Kidney tubule cell (primary cell): Measurements from ENCODE around the gene SEMA5A.
A peak's percentile ranks its signal among the peaks of the same experiment; 100 is the strongest.

Source experiments
- DNase-seq: peaks from one replicate; pipeline ENCODE4 v3.0.0-alpha.2; 2018; ENCODE audit warnings: low spot score

Gene SEMA5A

DNA sequence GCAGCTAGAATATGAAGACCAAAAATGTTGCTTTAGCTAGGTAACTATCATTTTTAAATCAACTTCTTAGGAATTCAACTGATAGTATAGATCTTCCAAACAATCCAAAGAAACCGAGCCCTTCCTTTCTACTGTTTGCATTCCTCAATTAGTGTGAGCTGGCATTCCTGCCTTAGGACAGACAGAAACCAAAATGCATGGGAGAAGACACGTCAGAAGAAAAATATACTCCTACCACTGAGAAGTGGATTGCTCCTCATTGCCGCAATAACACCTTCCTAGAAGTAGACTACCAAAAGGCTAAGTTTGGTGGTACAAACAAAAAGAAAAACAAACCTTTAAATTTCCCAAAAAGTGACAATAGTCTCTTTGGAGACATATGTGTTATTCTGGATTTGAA lies 440.0 kb downstream of the SEMA5A start:
- DNase-seq, result no peak

DNA sequence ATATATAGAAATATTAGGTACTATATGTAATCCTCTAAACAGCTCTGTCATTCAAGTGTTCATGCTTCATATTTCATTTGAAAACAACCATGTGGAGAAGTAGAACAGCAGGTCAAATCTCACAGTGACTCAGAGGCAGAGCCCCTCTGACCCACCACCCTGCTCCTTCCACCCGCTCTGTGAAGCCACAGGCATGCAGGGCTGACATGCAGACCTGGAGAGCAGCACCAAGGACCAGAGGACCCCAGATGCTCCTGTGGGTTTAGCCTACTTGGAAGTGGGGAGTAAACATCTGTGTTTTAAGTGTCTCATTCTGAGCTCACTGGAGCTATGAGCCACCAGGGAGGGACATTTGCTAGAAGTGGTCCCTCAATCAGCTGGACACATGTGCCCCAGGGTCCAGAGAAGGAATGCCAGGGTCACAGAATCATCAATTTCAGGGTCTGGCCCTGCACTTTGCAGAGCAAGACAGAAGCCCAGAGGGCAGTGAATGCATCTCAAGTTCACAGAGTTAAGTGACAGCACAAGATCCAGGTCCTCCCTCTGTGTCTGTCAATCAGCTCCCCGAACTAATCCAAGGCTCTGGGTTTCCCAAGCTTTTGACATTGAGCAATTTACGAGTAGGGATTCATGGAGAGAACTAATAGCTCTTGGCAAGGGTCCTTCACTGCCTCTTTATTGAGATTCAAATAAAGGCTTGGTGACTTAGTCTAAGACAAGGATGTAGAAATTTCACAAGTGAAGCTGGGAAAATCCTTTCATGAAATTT lies 441.1 kb downstream of the SEMA5A start:
- DNase-seq, result no peak

DNA sequence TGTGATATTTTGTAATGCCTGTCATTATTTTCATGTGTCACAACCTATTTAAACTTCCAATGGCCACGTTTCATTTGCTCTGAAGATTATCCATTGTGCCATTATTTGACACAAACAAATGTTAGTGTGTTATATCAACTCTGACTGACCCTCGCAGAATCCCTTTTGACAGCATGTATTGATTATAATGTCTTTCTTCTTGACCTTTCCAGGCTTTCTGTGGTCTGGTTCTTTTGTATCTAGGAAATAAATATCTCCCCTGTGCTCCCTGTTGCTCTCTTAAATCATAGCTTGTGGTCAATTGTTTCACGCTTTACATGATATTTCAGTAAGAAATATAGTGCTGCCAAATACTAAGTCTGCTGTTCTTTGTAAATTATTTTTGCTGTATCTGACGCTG lies 442.6 kb downstream of the SEMA5A start:
- DNase-seq, result no peak

DNA sequence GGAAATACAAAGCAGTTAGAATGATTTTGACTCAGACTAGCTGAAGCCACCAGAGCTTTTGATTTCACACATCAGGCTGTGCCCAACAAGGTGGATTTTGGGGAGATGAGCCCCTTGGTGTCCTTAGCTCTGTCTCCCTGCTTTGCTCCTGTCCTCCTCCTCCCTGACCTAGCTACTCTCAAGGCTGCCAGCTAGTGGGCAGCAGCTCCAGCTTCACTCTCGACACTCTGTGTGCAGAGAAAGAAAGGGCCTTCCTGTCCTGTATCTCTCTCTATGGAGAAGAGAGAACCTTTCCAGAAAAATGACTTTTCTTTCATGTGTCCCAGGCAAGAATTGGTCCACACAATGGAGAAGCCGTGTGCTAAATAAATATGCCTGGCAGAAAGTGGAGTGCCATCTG lies 446.2 kb downstream of the SEMA5A start:
- no peak for DNase-seq

DNA sequence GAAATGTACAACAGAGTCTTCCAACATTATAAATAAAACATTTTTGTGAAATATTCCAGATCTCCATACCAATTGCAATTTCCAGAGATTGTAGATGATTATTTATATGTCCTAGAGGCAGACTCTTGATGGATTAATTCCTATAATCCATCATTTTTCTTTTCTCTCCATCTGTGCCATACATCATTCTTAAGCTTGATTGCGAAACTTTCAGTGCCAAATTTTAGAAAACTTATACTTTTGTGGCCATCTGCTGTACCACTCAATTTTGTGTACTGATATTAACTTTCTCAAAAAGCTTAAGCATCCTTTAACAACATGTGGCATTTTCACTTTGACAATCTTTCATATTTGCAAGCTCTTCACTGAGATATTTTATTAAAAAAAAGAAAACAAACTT lies 446.9 kb downstream of the SEMA5A start:
- DNase-seq, result no peak

DNA sequence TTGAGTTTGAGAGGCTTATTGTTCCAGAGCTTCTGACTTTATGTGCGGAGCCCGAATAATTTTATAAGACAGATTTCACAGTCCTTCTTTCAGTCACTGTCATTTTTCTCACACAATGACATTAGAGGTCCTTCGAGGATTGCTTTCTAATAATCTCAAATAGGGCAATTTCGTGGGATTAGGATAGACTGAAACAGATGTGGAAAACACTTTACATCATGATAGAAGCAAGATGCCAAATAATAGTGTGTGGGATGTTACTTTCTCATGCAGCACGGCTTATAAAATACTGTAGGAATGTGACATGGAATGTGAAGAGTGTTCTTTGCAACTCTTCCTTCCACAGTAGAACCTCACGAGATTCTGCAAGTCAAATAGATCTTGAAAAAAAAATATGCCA lies 451.3 kb downstream of the SEMA5A start:
- no peak for DNase-seq

DNA sequence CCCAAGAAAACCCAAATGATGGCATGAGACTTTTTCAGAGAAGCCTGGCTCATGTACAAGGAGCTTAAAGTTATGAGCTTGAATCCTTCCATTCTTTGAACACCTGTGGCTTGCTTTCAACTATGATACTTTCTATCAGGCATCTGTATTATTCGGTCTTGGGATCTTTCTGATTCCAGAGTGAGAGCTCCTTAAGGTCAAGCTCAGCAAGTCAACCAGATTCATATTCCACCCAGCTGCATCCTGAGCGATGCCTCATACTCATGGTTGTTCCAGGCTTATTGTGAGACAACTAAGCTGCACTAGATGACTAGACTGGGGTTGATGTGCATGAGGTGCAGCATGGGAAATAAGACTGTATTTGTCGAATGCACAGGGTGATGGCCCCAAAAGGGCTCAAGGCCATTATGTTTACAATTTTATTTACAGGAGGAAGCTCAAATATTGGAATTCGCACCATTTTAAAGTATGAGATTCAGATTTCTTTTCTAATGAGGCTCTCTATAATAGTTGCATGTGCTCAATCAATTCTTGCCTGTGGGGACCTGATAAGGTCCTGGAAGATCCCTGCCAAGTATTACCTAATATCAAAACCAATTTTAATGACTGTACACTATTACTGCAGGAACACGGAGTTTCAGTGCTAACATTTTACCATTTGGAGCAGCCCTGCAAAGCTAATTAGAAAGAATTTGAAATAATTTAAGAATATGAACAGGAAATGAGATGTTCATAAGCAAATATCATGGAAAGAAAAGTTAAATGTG lies 453.8 kb downstream of the SEMA5A start:
- no peak for DNase-seq

DNA sequence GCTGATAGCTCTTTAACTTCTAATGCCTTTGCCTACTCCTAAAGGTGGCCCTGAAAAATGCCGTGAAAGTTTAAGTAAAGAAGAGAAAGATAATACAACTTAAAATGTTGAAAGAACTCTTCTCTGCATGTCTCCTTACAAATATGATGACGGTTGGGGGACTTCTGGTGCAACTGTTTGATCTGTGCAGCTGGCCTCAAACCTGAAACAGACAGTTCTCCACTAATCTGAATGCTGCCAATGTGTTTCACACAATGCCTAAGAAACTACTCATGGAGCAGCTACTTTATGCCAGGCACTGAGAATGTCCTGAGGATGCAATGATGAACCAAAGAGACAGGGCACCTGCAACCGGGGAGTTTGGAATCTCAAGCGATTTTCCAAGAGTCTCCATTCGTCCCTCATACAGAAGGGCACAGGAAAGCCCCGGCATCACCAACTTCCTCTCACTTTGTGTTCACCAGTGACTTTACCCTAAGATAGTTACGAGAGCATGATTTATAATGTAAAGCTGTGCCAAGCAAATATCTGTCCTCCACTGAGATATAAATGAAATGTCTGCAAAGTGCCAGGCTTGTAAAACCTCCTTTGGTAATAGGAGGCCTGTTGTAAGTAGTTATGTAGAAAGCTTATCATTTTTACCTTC lies 455.4 kb downstream of the SEMA5A start:
- no peak for DNase-seq

DNA sequence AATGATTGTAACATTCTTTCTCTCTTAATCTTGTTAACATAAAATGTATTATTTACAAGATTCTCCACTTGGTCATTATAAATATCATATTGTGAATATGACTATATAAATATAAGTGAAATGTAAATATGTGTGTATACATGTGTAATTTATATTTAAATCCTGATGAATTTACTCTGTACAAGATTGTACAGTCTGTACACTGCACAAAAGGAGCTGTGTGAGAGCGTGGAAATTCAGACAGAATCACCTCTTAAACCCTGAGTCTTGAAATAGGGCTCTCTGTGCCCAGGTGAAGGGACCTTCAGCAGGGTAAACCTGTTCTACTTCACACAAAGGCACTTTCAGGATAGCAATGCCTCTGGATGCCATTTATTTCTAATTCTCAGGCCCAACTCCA lies 456.0 kb downstream of the SEMA5A start:
- no peak for DNase-seq

DNA sequence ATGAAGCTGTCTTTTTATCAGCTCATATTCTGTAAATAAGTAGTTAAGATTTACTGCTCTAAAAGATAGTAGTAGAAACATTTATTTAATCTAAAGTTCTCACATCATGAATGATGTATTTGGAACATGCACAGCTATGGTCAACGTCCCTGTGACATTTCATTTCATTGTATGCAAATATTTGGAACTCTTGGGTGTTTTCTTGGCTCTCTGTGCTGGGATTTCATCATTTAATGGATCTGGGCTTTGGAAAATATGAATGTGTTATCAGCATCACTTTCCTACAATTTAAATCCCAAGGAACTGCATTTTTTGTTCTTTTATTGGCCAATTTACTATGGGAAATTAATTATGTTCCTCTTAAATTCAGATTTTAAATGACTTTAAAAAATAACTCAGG lies 462.9 kb downstream of the SEMA5A start:
- DNase-seq, result no peak

DNA sequence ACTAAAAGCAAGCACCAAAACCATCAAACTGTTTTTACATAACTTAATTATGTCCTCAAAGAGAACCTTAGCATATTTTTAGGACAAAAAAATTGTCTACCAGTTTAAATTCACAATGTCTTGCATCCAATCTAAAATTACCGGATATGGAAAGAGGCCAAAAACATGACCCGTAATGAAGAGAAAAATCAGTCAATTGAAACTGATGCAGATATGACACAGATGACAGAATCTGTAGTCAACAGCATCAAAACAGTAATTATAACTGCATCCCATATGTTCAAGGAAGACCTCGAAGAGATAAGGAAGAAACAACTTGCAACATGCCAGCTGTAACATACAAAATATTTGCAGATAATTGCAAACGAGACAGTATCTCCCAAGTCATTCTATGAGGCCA lies 473.2 kb downstream of the SEMA5A start:
- DNase-seq, result no peak

DNA sequence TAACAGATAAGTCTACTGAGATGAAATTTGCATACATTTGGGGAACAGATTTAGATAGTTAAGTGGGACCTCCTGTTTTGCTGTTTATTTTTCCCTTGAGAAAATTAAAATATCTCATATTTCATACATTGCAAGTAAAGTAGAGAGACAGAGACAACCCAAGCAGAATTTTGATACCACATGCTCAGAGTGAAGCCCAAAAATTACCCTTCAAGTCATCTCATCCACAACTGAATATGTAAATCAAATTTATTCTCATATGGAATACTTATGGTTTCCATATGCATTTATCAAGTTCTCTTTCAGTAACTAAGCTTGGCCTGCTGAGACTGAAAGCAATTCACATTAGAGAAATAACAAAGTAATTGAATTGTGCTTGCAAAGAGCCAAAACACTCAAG lies 474.4 kb downstream of the SEMA5A start:
- DNase-seq, result no peak

DNA sequence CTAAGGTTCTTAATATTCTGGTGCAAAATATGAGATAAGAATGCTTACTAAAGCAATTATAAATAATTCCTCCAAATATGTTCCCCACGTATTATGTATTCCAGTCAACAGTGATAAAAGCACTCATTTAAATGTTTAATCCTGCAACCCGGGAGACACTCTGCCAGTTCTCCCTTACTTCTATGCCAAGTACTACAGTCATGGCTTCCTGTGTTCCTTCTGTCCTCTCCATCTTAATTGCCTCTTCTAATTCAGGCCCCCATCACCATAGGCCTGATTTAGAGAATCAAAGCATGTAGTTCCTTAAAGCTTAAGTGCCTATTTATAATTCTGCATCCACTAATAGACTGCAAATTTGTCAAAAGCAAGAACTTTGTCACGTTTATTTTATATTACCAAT lies 474.8 kb downstream of the SEMA5A start:
- no peak for DNase-seq

DNA sequence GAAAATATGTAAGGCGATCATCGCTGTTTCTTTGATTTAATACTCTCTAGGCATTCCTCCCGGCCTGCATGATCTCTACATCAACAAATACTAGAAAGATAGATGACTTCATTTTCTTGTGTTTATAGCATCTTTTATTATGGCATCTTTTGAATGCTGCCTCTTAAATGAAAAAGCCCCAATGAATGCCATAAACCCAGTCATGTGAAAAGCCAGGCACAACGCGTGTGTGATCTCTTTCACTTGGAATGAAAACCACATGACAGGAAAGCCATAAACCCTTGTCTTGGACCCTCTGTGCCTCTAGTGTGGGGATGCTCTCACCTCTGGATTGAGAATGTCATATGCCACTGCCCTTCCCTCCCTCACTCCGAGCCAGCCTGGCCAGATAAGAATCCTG lies 476.2 kb downstream of the SEMA5A start:
- peak; percentile 96 for DNase-seq

DNA sequence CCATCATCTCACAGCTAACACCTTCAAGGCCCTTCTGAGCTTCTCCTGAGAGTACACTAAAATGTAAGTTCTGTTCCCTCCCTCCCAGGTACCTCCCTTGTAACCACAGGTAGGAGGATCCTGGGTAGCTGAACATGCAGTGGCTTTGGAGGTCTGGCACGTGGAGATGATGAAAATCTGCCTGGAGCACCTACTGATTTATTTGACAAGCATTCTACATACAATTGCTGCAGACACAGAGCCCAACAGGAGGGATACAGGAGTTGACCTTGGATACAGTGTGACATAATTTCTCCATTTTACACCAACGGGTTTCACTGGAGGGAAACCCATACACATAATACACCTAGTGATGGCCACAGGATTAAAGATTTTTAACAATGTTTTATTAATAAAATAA lies 478.7 kb downstream of the SEMA5A start:
- DNase-seq, result no peak

DNA sequence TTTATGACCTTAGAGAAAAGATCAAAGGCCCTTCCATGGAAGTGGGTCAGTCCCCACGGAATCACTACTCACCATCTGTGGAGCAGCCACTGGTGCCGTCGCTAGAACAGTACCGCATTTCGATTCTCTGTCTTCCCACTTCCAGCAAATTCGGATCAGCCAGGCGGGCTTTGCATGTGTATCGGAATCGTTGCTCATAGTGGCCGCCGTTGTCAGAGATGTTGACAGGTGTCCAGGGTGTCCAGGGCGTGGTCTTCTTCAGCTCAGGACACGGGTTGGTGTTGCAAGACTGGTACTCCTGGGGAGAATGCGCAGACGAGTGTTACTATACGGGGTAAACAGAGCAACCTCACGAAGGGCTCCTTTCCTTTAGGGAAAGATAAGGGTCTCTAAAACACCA lies 479.5 kb downstream of the SEMA5A start:
- no peak for DNase-seq

DNA sequence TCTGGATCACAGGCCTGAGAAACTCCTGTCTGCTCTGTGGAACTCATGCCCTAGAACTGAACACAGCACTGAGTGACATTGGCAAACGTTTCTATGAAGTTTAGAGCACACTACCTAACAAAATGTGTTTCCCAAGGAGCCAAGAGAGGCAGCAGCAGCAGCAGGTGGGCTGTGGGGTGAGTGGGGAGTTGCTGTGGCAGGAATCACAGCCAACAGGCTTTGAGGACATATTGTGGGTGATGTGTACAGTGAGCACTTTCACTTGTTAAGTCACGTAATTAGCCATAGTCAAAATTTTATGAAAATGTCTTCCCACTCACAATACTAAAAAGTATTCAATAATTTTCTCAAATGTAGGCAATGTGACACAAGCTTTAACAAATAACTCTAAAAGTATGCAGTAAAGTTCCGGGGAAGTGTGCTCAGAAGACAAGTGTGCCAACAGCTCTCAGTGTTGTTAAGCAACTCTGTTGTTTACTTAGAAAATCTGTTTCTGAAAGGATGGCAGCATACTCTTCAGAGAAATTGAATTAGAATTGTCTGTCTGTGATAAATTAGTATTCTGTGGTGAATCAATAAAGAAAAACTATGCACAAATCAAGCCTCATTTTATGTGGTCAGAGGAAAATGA lies 482.1 kb downstream of the SEMA5A start:
- no peak for DNase-seq

DNA sequence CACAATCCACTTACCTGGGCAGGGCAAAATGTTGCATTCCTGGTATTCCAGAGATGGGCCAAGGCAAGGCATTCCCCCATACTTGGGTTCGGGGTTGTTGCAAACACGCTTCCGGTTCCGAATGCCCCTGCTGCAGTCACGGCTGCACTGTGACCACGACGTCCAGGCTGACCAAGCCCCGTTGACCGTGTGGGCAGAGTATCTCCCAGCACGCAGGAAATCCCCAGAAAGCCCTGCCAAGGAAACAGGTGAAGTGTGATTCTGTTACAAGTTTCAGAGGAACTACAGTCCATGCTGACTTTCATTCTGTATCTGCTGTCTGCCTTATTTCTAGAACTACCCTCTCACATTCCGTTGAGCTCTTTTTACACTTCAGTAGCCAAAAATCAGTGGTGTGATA lies 483.0 kb downstream of the SEMA5A start:
- peak; percentile 80 for DNase-seq

DNA sequence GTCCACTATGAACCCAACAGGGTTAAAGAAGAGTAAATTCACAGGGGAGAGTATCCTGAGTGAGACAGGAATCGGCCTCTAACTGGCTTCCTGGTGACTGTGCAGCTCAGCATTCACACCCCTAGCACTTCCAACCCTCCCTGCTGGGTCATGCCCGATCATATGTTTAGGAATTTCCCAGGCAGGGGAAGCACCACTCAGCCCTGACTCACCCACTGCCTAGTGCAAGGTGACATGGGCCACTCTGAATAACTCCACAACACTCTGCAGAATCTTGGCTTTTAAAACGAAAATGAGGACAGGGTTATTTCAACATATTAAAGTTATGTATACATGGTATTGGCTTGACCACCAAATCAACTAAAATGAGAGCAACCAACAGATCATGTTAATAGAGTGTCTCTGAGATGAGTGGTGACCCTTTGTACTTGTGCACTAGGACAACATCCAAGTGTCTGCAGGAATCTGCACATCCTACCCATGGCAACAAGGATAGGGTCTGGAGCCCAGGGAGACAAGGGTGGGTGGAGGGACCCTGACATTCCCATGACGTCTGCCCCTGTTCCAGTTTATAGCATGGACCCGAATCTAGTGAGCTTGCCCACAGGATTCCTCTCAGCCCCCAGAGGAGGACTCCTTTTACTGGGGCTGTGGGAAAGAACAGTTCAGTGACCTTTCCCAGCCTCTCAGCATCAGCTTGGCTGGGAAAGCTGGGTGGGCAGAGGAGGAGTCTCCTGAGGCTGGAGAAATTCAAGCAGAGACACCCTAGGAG lies 485.8 kb downstream of the SEMA5A start:
- DNase-seq, result peak; percentile 97

DNA sequence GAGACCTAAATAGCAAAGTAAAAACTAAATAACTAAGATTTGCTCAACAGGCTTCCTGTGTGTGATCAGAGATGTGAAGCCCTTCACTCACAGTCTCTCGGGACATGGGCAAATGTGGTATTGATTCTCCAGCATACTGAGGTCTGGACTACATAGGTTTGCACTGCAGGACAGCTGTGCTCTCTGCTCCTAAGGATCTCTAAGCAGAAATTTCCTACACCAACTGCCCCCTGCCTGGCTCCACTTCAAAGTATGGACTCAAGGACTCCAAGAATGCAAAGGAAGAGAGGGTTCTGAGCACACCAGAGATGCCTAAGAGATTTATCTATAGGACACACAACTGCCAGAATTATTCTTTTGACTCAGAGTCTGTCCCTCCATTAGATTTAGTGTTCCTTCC lies 487.2 kb downstream of the SEMA5A start:
- no peak for DNase-seq

DNA sequence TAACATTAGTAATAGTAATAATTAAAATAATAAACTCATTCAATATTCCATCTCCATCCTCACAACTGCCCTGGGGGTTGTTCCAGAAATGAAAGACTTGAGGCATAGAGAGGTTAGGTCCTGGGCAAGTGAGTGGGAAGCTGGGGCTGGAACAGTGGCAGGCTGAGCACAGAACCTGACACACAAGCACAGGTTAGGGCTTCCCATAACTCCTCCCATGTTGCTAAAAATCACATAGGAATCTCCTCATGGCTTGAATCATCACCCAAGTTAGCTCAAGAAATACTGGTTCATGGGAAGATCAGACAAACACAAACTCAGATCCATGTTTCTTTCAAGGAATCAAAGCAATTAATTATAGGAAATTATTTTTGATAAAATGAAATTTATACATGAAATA lies 487.7 kb downstream of the SEMA5A start:
- DNase-seq, result peak; percentile 67

DNA sequence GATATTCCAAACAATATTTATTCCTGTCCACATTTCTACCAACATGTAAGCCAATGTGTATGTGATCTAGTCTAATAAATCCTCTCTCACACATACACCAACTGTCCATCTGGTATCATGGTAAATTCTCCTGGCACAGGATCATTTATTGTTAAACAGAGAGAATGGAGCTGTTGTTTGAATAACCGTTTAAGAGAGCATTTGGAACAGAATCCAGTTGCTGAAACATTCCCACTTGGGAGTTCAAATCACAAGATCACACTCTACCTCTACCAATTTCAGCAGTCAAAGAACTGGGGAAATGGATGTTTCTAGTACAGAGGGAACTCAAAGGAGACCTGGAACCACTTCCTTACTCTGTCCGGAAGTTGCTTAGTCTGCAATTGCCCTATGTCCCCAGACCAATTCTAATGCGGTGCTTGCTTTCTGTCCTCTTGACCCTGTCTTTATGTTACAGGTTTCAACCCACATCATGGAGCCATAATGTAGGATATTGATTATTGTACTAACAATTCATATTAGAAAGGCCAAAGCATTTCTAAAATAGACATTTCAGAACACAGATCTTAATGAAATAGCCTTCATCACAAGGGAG lies 488.4 kb downstream of the SEMA5A start:
- no peak for DNase-seq
